Left renal cortex interstitium (tissue), 4 donors: ENCODE data around the gene TJP3. TPM values are rescaled to one million over a fixed set of nuclear protein-coding genes. Genes with fewer than 3 reads are reported as not detected.
"Not testable (repeated sequence)": the region's sequence is repeated elsewhere in the genome, so short reads cannot be mapped to it uniquely, and the experiment has no call there.

Experiments
- DNase-seq, 4 donors: peaks; one replicate each; pipeline ENCODE4 v3.0.0-alpha.2; 2013; ENCODE audit warnings: low read depth in 4 of 4, low spot score in 2 of 4, missing footprints in 1 of 4
- polyA plus RNA-seq, 4 donors: library from polyadenylated mRNA; unstranded; fragments of 120-200 nt; gene quantifications; one replicate each; pipeline ENCODE4 v1.2.1, GENCODE V29; 2013; ENCODE audit not compliant: insufficient read length in 4 of 4

TJP3 gene
- polyA plus RNA-seq, 4 donors = 8.6 to 16.0 (median 11.3) TPM

DNA sequence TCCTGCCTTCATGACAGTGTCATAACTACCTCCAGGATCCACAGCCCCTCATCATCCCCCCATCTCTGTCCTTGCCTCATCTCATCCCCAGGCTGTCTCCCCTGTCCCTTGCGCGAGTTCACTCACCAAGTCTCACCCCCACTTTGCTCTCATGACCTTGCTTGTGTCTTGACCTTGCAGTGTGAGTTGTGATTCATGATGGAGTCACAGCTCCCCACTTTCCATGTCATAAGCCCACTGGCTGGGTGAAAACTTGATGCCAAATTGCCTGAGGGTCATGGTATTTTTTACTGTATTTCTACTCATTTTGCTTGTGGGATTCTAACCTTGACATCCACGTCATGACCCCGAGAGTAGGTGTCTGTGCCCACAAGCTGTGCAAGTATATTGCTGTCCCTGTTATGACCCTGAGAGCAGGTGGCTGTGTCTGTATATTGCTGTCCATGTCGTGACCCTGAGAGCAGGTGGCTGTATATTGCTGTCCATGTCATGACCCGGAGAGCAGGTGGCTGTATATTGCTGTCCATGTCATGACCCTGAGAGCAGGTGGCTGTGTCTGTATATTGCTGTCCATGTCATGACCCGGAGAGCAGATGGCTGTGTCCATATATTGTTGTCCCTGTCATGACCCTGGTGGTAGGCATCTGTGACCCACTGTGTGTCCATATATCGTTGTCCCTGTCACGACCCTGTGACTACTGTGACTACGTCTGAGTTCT lies 29.5 kb downstream of the TJP3 start:
- no peak for DNase-seq

DNA sequence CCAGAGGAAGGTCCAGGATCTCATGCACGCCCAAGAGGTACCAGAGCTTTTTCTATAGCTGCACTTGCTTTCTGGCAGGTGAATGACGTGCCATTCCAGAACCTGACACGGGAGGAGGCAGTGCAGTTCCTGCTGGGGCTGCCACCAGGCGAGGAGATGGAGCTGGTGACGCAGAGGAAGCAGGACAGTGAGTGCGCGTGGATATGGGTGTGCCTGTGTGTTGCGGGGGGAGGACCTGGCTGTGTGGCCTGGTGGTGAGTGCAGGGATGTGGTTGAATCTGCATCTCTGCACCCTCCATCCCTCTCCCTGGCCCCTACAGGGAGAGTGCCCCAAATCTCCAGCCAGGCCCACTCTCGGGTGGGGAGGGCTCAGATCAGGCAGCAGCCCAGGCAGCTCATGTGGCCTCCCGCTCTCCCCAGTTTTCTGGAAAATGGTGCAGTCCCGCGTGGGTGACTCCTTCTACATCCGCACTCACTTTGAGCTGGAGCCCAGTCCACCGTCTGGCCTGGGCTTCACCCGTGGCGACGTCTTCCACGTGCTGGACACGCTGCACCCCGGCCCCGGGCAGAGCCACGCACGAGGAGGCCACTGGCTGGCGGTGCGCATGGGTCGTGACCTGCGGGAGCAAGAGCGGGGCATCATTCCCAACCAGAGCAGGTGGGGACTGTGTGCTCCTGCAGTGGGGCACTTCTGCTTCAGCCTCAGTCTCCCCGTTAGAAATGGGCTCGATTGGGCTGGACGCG lies 30.5 kb downstream of the TJP3 start:
- no peak for DNase-seq

DNA sequence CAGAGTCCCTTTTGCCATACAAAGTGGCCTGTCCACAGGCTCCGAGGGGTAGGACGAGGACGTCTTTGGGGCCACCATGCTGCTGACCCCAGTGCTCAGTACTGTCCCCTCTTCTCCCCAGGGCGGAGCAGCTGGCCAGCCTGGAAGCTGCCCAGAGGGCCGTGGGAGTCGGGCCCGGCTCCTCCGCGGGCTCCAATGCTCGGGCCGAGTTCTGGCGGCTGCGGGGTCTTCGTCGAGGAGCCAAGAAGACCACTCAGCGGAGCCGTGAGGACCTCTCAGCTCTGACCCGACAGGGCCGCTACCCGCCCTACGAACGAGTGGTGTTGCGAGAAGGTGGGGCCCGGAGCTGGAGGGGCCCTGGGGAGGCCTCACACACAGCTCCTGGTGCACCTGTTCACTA lies 32.2 kb downstream of the TJP3 start:
- no peak for DNase-seq

DNA sequence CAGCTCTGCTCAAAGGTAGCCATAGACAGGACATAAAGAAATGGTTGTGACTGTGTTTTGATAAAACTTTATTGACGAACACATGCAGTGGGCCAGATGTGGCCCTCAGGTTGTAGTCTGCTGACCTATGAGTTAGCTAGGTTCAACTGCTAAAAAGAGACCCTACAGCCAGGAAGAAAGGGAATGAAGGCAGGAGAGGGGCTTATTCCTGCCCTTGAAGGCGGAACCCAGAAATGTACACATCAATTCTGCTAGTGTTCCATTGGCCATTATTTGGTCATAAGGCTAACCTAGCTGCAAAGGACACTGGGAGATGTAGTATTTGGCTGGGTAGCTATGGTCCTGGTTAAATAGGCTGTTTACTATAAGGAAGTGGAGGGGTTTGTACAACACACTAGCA lies 35.3 kb downstream of the TJP3 start:
- DNase-seq = no peak

DNA sequence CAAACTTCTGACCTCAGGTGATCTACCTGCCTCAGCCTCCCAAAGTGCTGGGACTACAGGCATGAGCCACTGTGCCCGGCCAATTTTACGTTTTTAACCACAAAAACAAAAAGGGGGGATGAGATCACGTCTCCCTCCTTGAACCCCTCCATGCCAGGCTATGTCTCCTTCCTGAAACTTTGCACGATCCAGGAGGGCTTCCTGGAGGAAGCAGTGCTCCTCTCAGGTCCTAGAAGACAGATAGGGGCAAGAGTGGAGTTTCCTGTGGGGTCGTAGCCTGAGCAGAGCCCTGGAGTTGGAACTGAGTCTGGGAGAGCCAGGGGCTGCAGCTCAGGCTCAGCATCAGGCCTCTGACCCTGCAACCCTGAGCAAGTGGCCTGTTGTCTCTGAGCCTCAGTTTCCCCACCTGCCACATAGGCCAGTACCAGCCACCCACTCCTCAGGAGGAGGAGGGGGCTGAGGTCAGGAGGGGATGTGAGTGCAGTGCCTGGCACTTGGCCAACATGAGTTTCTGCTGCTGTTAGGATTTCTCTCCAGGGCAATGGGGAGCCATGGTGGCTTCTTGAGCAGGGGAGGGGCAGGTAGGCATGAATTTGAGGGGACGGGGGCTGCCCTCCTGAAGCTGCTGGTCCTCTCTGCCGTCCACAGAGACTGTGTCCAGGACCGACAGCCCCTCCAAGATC lies 37.3 kb downstream of the TJP3 start:
- DNase-seq = no peak

DNA sequence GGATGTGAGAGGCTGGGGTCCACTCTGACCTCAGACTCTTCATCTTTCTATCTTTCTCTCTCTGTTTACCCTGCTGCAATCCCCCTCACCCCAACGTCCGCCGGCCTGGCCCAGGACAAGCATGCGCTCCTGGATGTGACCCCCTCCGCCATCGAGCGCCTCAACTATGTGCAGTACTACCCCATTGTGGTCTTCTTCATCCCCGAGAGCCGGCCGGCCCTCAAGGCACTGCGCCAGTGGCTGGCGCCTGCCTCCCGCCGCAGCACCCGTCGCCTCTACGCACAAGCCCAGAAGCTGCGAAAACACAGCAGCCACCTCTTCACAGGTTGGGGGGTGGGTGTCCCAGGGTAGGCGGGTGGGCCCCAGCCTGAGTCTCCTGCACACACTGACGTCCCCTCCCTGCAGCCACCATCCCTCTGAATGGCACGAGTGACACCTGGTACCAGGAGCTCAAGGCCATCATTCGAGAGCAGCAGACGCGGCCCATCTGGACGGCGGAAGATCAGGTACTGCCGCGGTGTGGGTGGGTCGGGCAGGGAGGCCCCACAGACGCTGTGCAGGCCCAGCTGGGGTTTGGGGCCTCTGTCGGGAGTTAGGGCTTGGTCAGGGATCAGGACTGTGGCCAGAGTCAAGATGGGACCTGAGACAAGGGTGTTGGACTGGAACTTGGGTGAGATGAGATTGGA lies 38.3 kb downstream of the TJP3 start:
- no peak for DNase-seq

DNA sequence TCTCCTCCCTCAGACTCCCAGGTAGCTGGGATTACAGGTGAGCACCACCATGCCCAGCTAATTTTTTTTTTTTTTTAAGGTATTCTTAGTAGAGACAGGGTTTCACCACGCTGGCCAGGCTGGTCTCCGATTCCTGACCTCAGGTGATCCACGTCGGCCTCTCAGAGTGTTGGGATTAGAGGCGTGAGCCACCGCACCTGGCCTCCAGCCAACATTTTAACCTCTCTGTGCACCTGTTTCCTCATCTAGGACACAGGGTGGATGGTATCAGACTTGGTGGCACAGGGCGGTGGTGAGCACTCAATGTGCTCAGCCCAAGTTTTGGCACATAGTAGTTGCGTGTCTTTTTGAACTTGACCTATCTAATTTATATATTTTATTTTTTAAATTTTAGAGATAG lies 40.8 kb downstream of the TJP3 start:
- no peak for DNase-seq

DNA sequence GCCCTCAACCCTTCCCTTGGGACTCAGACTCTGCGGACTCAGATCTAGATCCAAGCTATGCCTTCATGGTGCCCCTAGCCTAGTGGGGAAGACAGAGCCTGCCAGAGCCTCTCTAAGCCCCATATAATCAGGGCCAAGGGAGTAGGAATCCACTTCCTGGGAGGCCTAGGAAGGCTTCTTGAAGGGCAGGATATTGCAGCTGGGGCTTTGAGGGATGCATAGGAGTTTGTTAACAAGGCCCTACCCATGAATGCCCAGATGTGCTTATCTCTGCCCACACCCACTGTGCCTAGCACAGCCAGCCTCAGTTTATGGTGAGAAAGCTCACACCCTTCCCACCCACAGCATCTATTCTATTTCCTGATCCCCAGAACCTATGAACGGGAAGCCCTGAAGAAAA lies 42.0 kb downstream of the TJP3 start:
- no peak for DNase-seq

DNA sequence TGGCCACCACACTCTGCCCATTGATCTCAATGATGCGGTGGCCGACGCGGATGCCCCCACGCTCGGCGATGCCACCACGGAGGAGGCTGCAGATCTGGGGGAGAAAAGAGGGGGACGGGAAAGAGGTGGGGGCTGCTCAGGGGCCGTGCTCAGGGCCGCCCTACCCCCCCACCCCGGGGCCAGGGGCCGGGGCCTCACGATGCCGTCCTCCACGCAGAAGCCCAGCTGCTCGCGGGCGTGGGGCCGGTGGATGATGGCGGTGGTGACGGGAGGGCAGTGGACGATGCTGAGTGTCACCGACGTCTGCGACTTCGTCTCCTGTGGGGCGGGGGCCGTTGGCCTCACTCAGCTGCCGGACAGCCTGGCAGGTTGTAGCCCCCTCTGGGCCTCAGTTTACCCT lies 43.1 kb downstream of the TJP3 start:
- no peak for DNase-seq

DNA sequence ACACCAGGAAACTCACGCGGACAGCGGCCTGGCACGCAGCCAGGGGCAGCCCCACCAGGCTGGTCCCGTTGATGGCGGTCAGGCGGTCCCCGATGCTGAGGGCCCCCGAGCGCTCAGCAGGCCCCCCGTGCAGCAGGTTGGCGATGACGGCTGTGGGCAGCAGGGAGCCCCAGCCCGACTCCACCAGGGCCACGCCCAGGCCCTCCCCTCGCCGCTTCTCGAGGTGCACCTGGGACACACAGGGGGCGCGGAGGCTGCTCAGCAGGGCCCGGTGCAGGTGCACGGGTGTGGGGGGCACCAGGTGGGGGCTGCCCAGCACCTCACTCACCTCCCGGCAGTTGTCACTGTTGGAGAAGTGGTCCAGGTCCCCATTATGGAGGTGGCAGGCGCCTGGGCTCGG lies 44.3 kb downstream of the TJP3 start:
- DNase-seq = no peak

DNA sequence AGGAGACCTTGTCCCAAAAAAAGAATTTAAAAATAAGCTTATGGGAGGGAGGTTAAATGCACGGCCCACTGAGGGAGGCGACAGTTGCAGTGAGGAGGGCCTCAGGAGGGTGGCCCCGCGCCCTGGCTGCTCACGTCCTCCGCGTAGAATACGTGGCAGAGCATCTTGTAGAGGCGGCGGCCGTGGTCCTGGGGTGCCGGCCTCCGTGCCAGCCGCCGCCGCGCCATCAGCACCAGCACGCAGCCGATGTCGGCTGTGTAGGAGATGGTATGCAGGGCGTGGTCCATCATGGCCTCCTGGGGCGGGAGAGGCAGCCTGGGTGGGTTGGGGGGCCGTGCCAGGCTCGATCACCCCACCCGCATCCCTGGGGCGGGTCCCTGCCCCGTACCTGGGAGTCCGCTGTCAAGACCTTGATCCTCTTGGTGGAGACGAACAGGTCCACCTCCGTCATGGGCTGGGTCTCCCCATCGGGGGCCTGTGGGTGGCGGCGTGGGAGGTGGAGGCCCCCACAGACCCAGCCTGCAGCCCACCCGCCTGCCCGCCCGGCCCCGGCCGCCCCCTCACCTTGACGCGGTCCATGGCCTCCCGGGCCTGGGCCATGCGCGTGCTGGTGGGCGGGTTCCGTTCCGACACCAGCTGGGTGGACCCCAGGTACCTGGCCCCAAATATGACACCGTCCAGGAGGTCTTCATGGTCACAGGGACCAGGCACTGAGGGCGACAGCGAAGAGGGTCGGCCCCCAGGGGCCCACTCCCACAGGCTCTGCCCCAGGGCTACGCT lies 45.6 kb downstream of the TJP3 start:
- no peak for DNase-seq

DNA sequence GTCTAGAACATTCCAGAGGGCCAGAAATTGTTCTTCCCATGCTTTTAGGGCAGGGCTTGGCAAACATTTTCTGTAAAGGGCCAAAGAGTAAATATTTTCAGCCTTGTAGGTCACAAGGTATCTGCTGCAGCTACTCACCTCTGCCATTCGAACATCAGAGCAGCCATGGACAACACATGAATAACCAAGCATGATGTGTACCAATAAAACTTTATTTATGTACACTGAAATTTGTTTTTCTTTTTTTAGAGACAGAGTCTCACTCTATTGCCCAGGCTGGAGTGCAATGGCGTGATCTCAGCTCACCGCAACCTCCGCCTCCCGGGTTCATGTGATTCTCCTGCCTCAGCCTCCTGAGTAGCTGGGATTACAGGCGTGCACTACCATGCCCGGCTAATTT lies 49.5 kb downstream of the TJP3 start:
- not testable (repeated sequence) for DNase-seq

DNA sequence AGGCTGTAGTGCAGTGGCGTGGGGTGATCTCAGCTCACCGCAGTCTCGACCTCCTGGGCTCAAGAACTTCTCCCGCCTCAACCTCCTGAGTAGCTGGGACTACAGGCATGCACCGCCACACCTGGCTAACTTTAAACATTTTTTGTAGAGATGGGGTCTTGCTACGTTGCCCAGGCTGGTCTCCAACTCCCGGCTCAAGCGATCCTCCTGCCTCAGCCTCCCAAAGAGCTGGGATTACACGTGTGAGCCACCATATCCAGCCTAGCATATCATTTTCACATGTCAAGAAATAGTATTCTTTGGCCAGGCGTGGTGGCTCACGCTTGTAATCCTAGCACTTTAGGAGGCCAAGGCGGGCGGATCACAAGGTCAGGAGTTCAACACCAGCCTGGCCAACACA lies 50.1 kb downstream of the TJP3 start:
- not testable (repeated sequence) for DNase-seq

DNA sequence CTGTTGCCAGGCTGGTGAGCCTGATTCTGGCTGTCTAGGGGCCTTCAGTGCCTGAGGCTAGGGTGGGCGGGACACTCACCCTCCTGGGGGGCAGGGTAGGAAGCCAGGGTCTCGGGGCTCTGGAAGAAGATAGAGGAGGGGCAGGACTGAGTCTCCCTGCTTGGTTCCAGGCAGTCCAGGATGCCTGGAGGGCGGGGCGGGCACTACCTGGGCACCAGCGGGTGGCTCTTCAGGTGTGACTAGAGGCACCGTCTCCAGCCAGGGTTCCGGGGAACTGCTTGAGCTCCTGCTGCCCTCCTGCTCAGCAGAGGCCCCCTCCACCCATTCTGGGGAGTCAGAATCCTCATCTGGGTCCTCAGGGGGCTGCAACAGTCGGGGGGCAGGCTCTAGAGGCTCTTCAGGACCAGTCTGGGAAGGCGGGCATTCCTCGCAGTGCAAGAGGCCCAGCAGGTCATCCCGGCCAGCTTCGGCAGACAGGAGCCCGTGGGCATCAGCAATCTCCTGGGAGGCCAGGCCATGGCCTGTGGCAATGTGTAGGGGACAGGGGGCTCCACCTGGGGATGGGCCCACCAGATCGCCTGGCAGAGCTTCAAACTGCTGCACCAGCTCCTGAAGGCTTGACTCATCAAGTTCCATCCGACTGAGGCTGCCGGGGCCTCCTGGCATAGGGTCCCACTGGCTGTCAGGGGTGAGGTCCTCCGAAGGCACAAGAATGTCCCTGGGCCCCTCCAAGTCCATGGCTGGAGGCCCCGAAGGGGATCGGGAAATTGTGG lies 51.5 kb downstream of the TJP3 start:
- no peak for DNase-seq

DNA sequence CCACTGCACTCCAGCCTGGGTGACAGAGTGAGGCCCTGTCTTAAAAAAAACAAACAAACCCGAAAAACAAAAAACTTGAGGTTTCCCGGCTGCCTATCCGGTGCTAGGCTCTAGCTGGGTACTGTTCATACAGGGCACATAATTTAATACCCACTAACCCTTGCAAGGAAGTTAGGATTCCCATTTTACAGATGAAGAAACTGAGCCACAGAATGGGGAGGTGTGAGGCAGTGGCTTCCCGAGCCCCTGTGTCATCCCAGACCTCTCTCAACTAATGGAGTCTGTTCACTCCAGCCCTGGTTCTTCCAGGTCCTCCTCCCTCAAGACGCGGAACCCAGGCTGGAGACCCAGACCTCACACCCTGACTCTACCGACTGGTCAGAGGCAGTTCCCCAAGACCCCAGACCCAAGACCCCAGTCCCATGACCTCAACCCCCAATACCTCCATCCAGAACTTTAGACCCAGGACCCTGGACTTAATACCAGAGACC lies 52.7 kb downstream of the TJP3 start:
- no peak for DNase-seq

DNA sequence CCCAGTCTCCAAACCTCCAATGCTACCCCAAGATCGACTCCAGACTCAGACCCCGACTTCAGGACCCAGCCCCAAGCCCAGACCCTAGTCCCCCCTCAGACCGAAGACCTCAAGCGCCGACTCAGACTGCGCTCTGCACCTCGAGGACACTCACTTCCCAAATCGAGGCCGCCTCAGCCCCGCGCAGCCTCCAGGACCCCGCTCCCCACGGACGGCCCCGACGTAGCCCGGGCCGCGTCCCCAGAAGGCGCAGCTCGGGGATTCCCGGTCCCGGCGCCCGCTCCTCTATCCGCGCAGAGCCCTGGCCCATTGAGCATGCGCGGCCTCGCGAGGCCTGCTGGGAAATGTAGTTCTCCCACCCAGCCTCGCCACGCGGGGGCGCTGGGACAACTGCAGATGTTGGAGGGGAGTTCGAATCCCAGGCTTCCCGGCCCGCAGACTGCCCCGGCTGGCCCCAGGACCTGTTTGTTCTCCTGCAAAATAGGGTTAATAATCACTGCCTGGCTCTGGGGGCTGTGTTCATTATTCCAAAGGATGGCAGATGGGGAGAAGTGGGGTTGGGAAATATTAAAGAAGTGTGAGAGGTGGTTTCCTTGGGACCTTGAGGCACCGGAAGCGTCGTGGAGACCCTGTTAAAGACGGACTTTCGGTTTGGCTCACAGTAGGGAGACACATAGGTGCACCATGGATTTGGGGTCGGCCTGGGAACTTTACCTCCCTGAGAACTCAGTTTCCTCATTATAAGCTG lies 53.4 kb downstream of the TJP3 start, which contains the start of gene APBA3:
Gene APBA3, minus strand, starts transcription at position 311 of the 748 bp plus-strand sequence. CDS start 1,428 bp downstream, outside the sequence.
- peak; percentile 59 to 83 (median 75) for DNase-seq

DNA sequence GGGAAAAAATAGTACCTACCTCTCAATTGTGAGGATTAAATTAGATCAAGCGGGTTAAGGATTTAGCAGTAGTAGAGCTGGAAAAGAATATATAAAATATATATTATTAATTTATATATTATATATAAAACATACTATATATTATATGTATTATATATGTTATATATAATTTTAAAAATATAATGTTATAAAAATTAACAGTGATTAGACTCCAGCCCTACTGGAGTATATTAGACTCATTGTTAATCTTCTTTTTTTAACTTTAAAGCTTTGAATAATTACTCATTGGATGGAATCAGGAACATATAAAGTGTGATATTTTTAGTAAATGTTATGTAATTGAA lies 53.9 kb downstream of the TJP3 start:
- no peak for DNase-seq
